PC-3 (cell line): Measurements from ENCODE around the gene SYNPO2L. TPM values are rescaled to one million over a fixed set of nuclear protein-coding genes. Genes with fewer than 3 reads are reported as not detected.

Experiments
- ATAC-seq: fragments of 200-7000 bp; cut with Tn5 transposase; 2 replicates; pipeline ENCODE4 v1.9.1; 2020; ENCODE audit warnings: mild to moderate bottlenecking, moderate library complexity
- BruUV-seq: library from RNA; stranded (reverse); fragments of 400-500 nt; replicated peaks from 2 replicates; lab custom pipeline; 2021; lab: Mats Ljungman, UMichigan
- CTCF ChIA-PET: fragments of 300-600 bp; sonication (Branson Sonifier 250); formaldehyde crosslinking; loops from one replicate; lab custom pipeline; 2022; ENCODE audit warnings: antibody characterized with exemption; lab: Charles Lee
- POLR2A ChIA-PET: fragments of 300-600 bp; sonication (Branson Sonifier 250); formaldehyde crosslinking; loops from one replicate; lab custom pipeline; 2022; ENCODE audit warnings: antibody characterized with exemption; ENCODE audit not compliant: unreplicated experiment; lab: Charles Lee
- DNase-seq: peaks from one replicate; pipeline ENCODE4 v3.0.0-alpha.2; 2015
- H2AFZ ChIP-seq: fragments of 300-600 bp; sonication (generic); 2 replicates; pipeline ENCODE4 v1.6.0; 2016; ENCODE audit warnings: antibody characterized with exemption, low read length
- H3F3A ChIP-seq: fragments of 300-600 bp; sonication (generic); one replicate; pipeline ENCODE4 v1.6.0; 2017; ENCODE audit warnings: antibody characterized with exemption, low read length, control low read depth, mild to moderate bottlenecking; ENCODE audit not compliant: unreplicated experiment
- H3K27ac ChIP-seq: fragments of 300-600 bp; sonication (generic); 2 replicates; pipeline ENCODE4 v1.5.1; 2016; ENCODE audit warnings: mild to moderate bottlenecking, low read length
- H3K27me3 ChIP-seq: fragments of 300-600 bp; sonication (generic); 2 replicates; pipeline ENCODE4 v1.6.1; 2016; ENCODE audit warnings: low read length, mixed read lengths
- H3K36me3 ChIP-seq: fragments of 300-600 bp; sonication (generic); 2 replicates; pipeline ENCODE4 v1.6.1; 2016; ENCODE audit warnings: low read depth, mixed run types, low read length, mixed read lengths
- H3K4me1 ChIP-seq: fragments of 300-600 bp; sonication (generic); 2 replicates; pipeline ENCODE4 v1.5.1; 2016; ENCODE audit warnings: low read length; ENCODE audit not compliant: insufficient read depth
- H3K4me2 ChIP-seq: fragments of 300-600 bp; sonication (generic); 2 replicates; pipeline ENCODE4 v1.6.0; 2016; ENCODE audit warnings: low read length
- H3K4me3 ChIP-seq: fragments of 300-600 bp; sonication (generic); 2 replicates; pipeline ENCODE4 v1.5.1; 2016; ENCODE audit warnings: mild to moderate bottlenecking, low read length, mixed read lengths
- H3K79me2 ChIP-seq: fragments of 300-600 bp; sonication (generic); 2 replicates; pipeline ENCODE4 v1.6.1; 2017; ENCODE audit warnings: low read length, mixed read lengths
- H3K9ac ChIP-seq: fragments of 300-600 bp; sonication (generic); 2 replicates; pipeline ENCODE4 v1.6.0; 2016; ENCODE audit warnings: mild to moderate bottlenecking, low read length
- H3K9me2 ChIP-seq: fragments of 300-600 bp; sonication (generic); replicated peaks from 2 replicates; pipeline ENCODE4 v1.6.1; 2016; ENCODE audit warnings: mixed run types, low read length, mixed read lengths
- H3K9me3 ChIP-seq: fragments of 300-600 bp; sonication (generic); 2 replicates; pipeline ENCODE4 v1.6.1; 2016; ENCODE audit warnings: low read length, mixed read lengths
- H4K20me1 ChIP-seq: fragments of 300-600 bp; sonication (generic); 2 replicates; pipeline ENCODE4 v1.6.1; 2016; ENCODE audit warnings: low read length, mixed read lengths
- CTCF ChIP-seq: fragments of 300-600 bp; sonication (generic); conservative IDR thresholded peaks from 2 replicates; pipeline ENCODE4 v1.5.1; 2017; ENCODE audit warnings: antibody characterized with exemption, low read depth, mild to moderate bottlenecking, low read length
- EZH2 ChIP-seq: fragments of 300-600 bp; sonication (generic); IDR thresholded peaks from one replicate; pipeline ENCODE4 v1.6.1; 2017; ENCODE audit warnings: antibody characterized with exemption, mild to moderate bottlenecking, low read length; ENCODE audit not compliant: unreplicated experiment
- EZH2phosphoT487 ChIP-seq: fragments of 300-600 bp; sonication (generic); IDR thresholded peaks from 2 replicates; pipeline ENCODE4 v1.6.1; 2018; ENCODE audit warnings: mild to moderate bottlenecking, antibody characterized with exemption, low read length, borderline replicate concordance
- intact Hi-C: fragments of 100-400 bp; cut with micrococcal nuclease; formaldehyde crosslinking; loops from 2 replicates; pipeline ENCODE4 v1.9.0; 2023
- total RNA-seq: library from RNA; depleted of rRNA; stranded (reverse); fragments of >200 nt; gene quantifications from 2 replicates; pipeline ENCODE4 v1.2.3, GENCODE V29; 2014

Gene SYNPO2L
- total RNA-seq, 1 experiment from 2014 or later = not detected

- TF ChIP-seq EZH2phosphoT487 (no peak), EZH2 (no peak), CTCF (peak; percentile 100)
- intact Hi-C loops = loop anchor here (1.0 to 2.0 kb wide), 6 partner anchors 19 to 381 kb away; no protein-coding TSS in a partner anchor
- Histone ChIP-seq H2AFZ (peak overlapping the region; percentile 12), H3F3A (no peaks in the 10 kb centered on the region), H4K20me1 (no peaks in the 10 kb centered on the region), H3K4me1 (no peaks in the 10 kb centered on the region), H3K27me3 (no peaks in the 10 kb centered on the region), H3K9ac (no peak overlapping the region), H3K36me3 (no peaks in the 10 kb centered on the region), H3K9me2 (no peaks in the 10 kb centered on the region), H3K4me2 (no peak overlapping the region), H3K79me2 (no peaks in the 10 kb centered on the region), H3K27ac (no peak overlapping the region), H3K9me3 (no peaks in the 10 kb centered on the region), H3K4me3 (no peak overlapping the region)
- no TSS peak for BruUV-seq
- ChIA-PET POLR2A (no interaction called here), CTCF (interaction anchor here (0.6 to 4.4 kb wide), 9 partner anchors 43 to 1390 kb away, joined by 3 to 39 read pairs (median 4); partner anchors contain the start of gene PPP3CB)
- DNase-seq (peak; percentile 99), ATAC-seq (peak; percentile 86)
Observed at GRCh38 chr10:73644015-73644743, 11.7 kb downstream of the SYNPO2L start.

GRCh38 chr10:73643362-73643761 lies 12.5 kb downstream of the SYNPO2L start:
- Histone ChIP-seq H4K20me1 (no peaks in the 10 kb centered on the region), H3K4me3 (no peak overlapping the region), H3F3A (no peaks in the 10 kb centered on the region), H3K36me3 (no peaks in the 10 kb centered on the region), H3K79me2 (no peaks in the 10 kb centered on the region), H3K9me3 (no peaks in the 10 kb centered on the region), H3K9ac (no peak overlapping the region), H3K27me3 (no peaks in the 10 kb centered on the region), H3K4me1 (no peaks in the 10 kb centered on the region), H3K9me2 (no peaks in the 10 kb centered on the region), H2AFZ (no peak overlapping the region), H3K27ac (no peak overlapping the region), H3K4me2 (no peak overlapping the region)
- intact Hi-C loops = no loop called here
- ATAC-seq = no peak
- ChIA-PET POLR2A (interaction anchor here (1.0 kb wide), 1 partner anchor 18 kb away, joined by 11 read pairs; no protein-coding TSS in a partner anchor), CTCF (interaction anchor here (0.6 to 4.4 kb wide), 7 partner anchors 42 to 1391 kb away, joined by 3 to 39 read pairs (median 4); partner anchors contain the start of gene PPP3CB)
- TF ChIP-seq EZH2 (no peak), EZH2phosphoT487 (no peak), CTCF (no peak)
- no TSS peak for BruUV-seq
- DNase-seq = no peak
